SIG-M5 treated with dmso at 0.1 percent for 504 hours (cell line): ENCODE results near the gene CHMP4A.

Source experiments
- DNase-seq: peaks from one replicate; lab custom pipeline; 2025; ENCODE audit not compliant: unreplicated experiment; lab: John Stamatoyannopoulos, UW

Gene CHMP4A

DNA sequence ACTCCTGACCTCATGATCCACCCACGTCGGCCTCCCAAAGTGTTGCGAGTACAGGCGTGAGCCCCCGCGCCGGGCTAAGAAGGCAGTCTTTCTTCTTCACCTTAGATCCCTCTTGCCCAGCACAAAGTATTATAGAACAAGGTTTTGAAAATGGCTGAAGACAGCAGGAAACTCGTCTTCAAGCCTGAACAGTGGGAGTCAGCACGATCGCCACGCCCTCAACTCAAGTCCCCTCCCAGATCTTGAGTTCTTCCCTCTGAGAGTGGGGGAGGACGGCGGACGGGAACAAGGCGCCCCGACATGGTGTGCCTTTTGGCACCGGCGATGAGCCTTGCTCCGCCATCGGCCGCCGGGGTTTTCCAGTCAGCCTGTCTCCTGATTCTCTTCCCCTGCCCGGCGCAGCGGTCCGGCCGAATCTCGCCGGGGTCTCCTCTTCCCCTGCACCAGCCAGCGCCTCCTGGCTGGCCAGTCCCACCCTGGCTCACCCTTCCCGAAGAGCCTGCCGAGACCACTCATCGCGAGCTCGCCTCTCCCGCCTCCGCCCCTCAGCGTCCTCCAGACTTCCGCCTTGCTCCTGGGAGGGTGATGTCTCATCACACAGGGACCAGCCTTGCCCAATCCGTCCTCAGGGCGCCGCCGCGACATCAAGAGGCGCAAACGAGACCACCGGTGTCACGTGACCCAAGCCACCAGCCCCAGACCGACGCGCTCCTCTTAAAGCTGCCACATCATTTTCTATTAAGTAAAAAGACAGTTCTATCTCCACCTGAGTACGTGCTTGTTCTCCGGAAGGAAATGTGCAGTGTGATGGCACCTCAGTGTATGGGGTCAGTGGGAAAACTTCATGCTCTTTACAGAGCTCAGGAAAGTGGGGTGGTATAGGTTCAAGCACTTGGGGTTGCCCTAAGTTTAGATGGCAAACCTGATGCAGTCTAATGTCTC lies at the start of gene CHMP4A:
Gene CHMP4A (minus strand): TSS at position 565 of the 942 bp plus-strand sequence. CDS start 49 bp downstream, at position 516.
- DNase-seq: peak; percentile 98

- no peak for DNase-seq
Measured at GRCh38 chr14:24261969-24262327, 48.7 kb upstream of the CHMP4A start.

GRCh38 chr14:24261256-24261968 lies 48.1 kb upstream of the CHMP4A start:
- DNase-seq: no peak

- DNase-seq: no peak
Measured at GRCh38 chr14:24260780-24261157, 47.5 kb upstream of the CHMP4A start.

GRCh38 chr14:24260026-24260779 lies 46.9 kb upstream of the CHMP4A start:
- DNase-seq: no peak

DNA sequence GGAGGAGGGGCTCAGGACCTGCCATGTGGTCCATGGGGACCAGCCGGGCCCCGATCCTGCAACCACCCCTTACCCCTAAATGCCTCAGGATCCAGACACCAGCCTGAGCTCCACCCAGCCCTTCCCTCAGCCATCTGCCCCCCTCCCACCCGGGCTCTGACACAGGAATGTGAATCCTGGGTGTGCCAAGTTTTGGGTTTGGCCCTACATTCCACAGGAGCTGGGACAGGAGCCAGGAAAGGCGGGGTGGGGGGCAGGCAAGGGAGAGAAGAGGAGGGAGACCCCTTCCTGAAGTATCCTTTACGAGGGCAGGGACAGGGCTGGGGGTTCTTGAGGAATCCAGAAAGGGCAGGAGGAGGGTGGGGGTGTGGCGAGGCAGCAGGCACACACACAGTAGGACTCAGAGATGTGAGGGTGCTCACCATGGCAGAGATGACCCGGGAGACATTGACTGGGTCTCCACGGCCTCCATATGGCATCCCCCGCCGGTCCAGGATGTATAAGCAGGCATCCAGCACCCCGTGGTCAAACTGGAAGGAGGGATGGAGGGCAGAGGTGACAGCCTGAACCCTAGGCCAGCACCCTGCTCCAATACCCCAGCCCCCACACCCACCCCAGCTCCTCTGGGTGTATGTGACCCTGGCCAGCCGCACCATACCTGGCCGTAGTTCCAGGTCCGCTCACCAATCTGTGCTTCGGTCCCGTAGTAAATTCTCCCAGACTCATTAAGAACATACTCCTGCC lies 46.2 kb upstream of the CHMP4A start:
- no peak for DNase-seq

- no peak for DNase-seq
Measured at GRCh38 chr14:24258548-24259265, 45.4 kb upstream of the CHMP4A start.

- DNase-seq: no peak
Measured at GRCh38 chr14:24258119-24258518, 44.8 kb upstream of the CHMP4A start.

GRCh38 chr14:24256960-24257359 lies 43.7 kb upstream of the CHMP4A start:
- DNase-seq: no peak

GRCh38 chr14:24255931-24256711 lies 42.8 kb upstream of the CHMP4A start:
- no peak for DNase-seq

DNA sequence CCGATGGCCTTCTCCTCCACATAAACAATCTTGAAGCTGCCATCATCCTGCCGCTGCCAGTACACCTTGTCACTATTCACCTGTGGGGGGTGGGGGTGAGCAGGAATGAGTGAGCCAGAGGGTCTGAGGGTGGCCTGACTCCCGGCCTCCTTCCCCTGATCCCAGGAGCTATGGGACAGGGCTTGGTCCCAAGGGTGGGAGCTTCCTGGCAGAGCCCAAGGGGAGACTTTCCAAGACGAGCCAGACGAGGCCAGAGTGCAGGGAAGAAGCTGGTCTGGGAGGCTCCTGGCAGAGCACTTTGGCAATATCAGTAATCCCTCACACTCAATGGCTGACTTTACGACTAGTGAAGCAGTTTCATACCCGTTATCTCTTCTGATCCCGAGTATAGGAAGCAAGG lies 42.1 kb upstream of the CHMP4A start:
- no peak for DNase-seq

DNA sequence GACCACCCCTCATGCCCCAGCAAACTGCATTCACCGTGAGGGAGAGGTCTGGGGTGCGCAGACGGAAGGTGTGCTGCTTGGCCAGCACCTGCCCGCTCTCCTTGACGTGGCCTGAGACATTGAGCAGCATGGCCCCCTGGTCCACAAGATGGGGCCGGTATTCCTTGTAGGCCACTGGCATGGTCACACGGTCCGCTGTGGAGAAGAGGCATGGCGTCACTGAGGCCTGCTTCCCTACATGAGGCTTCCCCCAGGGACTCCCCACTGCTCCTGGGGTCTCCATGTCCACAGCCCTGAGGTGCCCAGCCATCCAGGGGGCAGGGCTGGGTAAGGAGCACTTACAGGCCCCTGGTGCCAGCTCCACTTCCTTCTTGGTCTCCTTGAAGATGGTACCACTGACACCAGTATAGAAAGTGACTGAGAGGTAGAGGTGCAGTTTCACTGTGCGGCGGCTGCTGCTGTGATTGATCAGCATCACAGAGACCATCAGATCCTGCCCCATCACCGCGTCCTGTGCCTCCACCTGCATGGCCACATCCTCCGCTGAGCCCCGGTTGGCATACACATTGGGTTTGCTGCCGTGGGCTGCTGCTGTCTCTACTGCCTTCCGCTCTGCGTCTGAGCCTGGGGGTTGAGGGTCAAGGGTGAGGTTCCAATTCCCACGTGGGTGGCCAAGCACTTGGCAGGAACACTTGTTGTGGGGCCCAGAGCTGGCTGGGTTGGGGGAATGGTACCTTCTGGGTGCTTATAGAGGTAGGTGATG lies 41.5 kb upstream of the CHMP4A start:
- no peak for DNase-seq

DNA sequence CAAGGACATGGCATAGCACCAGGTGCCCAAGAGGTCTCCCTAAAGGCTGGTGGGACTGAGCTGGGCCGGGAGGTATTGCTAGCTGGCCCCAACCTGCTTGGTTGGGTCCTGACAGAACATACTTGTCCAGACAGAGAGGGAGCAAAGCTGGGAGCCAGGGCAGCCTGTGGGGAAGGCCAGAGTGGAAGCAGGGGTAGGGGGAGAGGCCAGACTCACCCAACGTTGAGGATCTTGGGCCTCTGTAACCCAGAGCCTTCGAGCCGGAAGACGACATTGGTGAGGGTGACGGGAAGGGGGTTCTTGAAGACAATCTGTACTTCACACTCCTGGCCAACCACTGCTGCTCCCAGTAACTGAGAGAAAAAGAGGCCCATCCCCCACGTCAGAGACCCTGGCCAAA lies 40.6 kb upstream of the CHMP4A start:
- no peak for DNase-seq

DNA sequence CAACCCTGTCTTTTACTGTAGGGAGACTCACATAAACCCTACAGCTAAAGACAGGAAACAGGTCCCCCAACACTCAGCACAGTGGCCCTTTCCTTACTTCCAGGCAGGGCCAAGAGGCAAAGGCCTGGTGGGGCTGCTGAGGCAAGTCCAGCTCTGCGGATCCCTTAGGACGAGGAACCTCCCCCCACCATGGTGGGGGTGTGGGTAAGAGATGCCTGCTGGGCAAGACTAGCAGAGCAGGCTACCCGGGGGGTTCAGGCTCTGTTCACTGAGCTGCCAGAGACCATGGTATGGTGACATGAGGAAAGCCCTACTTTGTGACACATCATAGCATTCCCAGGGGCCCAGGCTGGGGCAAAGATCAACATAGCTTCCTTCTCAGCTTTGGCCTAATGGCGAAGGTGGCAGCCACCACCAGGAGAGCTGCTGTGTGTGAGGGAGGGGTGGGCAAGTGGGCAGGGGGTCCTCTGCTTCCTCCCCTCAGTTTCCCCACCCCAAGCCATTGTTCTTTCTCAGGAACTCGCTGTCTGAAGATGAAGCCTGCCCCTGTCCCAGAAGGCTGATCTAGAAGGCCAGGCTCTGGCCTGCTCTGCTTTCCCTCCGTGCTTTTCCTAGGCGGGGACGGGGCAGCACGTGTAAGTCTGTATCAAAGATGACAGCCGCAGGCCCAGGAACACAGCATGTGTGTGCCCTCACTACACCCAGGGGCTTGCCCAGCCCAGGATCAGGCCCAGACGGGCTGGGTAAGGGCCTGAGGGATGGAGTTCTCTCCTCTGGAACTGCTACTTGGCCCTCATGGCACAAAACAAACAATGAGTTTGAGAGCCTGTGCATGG lies 39.2 kb upstream of the CHMP4A start:
- DNase-seq: no peak

DNA sequence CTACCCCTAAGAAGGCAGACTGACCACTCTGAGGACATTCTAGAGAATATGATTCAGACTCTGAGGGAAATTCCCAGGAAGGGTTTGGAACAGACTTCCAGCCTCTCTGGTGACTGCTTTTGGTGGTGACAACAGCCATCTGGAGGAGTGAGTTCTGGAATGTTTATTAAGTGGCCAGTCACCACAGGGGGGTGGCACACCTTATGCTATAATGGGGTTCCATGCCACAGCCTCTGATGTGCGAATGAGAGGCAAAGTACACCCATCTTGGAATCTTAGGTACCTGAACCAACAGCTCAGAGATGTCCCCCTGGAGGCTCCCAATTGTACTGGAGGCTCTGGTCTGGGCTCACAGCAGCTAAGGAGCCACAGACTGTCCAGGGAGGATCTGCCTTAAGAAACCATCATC lies 38.6 kb upstream of the CHMP4A start:
- DNase-seq: no peak

DNA sequence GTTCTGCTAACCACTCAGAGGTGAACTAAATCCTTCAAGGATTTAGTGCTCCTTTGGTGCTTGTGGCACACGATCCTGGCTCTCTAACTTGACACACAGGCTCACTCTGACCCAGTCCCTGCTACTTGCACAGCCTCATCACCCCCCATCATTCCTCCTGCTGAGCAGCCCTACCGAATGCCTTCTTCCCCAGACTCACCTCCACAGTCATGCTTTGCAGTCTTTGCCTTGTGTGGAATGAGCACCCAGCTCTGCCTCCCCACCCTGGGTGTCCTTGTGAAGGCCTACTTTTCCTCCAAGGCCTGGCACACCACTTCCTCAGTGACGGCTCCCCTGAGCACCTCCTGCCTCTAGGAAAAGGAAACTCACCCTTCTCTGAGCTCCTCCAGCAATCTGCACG lies 37.1 kb upstream of the CHMP4A start:
- no peak for DNase-seq

GRCh38 chr14:24249230-24250021 lies 36.1 kb upstream of the CHMP4A start:
- DNase-seq: no peak
